ENCODE data around the gene RYR3.

DNA sequence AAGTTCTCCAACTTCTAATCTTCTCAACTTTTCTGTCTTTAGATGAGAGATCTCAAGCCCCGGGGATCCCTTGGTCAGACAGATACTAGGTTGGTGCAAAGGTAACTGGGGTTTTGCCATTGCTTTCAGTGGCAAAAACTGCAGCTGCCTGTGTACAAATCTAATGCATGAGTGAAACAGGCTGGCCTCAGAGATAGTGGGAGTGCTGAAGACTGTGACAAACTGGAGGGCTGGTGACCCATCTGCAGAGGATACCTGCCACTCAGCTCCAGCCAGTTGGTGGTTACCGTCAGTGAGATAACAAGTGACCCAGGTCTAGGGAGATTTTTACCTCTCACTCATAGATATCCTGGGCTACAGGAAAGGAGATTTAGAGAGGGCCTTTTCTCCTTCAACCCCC is 85.7 kb downstream of the RYR3 start:
- no peak for TF ChIP-seq ZNF707 (tag by site-specific recombination; IDR thresholded peaks at IDR 0.05)
- TF ChIP-seq, protein P1, sequence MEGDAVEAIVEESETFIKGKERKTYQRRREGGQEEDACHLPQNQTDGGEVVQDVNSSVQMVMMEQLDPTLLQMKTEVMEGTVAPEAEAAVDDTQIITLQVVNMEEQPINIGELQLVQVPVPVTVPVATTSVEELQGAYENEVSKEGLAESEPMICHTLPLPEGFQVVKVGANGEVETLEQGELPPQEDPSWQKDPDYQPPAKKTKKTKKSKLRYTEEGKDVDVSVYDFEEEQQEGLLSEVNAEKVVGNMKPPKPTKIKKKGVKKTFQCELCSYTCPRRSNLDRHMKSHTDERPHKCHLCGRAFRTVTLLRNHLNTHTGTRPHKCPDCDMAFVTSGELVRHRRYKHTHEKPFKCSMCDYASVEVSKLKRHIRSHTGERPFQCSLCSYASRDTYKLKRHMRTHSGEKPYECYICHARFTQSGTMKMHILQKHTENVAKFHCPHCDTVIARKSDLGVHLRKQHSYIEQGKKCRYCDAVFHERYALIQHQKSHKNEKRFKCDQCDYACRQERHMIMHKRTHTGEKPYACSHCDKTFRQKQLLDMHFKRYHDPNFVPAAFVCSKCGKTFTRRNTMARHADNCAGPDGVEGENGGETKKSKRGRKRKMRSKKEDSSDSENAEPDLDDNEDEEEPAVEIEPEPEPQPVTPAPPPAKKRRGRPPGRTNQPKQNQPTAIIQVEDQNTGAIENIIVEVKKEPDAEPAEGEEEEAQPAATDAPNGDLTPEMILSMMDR (tag by site-specific recombination; IDR thresholded peaks at IDR 0.05) = no peak
- TF ChIP-seq ZNF501 (tag by site-specific recombination; IDR thresholded peaks at IDR 0.05) = no peak
- TF ChIP-seq ZNF114 (tag by site-specific recombination; IDR thresholded peaks at IDR 0.05) = no peak
- no peak for TF ChIP-seq MEIS1 (CRISPR knock-in tag; IDR thresholded peaks at IDR 0.05; ENCODE audit: borderline replicate concordance)
- no peak for TF ChIP-seq ZNF341 (tag by site-specific recombination; IDR thresholded peaks at IDR 0.05; ENCODE audit: low read depth)
- no peak for TF ChIP-seq ZNF274 (IDR thresholded peaks at IDR 0.05; ENCODE audit: low read length)
- no peak for TF ChIP-seq ZNF274 (tag by site-specific recombination; IDR thresholded peaks at IDR 0.05; ENCODE audit: borderline replicate concordance)

Measured in HEK293 (cell line).